Esophagus squamous epithelium (tissue), 4 donors: ENCODE measurements around the gene MPC2.

ENCODE experiments used
- POLR2A ChIP-seq, 4 donors: fragments of 450-650 bp; IDR thresholded peaks; one replicate each; pipeline ENCODE4 v1.6.1; 2017; ENCODE audit warnings: antibody characterized with exemption in 4 of 4, mild to moderate bottlenecking in 4 of 4, moderate library complexity in 3 of 4
- TF ChIP-seq, protein P1 (sequence below), 6 experiments: fragments of 450-650 bp in 4 of 6; fragments of 200-600 bp in 2 of 6; sonication (generic) in 2 of 6; IDR thresholded peaks; one replicate each; pipeline ENCODE4 v1.5.1; 2016 to 2019; ENCODE audit warnings: antibody characterized with exemption in 6 of 6, mild to moderate bottlenecking in 4 of 6, moderate library complexity in 4 of 6

DNA sequence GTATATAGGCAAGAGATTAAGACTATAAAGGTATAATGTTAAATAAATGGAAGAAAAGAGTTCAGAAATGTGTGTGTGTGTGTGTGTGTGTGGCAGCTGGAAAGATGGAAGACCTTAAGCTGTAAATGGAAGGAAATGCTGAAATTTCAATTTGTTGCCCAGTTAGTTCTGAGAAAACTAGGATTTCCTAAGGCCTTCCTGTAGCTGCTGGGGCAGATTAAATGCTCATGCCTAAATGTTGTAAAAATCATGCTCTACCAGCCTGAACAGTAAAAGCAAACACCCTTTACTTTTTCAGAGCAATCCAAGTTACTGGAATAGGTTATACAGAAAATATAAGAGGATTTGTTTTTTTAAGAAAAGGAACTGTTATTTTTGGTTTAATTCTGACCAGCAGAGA lies 31.2 kb downstream of the MPC2 start:
- TF ChIP-seq, protein P1, sequence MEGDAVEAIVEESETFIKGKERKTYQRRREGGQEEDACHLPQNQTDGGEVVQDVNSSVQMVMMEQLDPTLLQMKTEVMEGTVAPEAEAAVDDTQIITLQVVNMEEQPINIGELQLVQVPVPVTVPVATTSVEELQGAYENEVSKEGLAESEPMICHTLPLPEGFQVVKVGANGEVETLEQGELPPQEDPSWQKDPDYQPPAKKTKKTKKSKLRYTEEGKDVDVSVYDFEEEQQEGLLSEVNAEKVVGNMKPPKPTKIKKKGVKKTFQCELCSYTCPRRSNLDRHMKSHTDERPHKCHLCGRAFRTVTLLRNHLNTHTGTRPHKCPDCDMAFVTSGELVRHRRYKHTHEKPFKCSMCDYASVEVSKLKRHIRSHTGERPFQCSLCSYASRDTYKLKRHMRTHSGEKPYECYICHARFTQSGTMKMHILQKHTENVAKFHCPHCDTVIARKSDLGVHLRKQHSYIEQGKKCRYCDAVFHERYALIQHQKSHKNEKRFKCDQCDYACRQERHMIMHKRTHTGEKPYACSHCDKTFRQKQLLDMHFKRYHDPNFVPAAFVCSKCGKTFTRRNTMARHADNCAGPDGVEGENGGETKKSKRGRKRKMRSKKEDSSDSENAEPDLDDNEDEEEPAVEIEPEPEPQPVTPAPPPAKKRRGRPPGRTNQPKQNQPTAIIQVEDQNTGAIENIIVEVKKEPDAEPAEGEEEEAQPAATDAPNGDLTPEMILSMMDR (IDR thresholded peaks at IDR 0.05) = no peak
- no peak for TF ChIP-seq POLR2A (IDR thresholded peaks at IDR 0.05)
